ENCODE results near the gene KDM4C.

Gene KDM4C

GRCh38 chr9:7067169-7067568 lies 309.4 kb downstream of the KDM4C start:
- no peak for DNase-seq

- no peak for DNase-seq
Observed at GRCh38 chr9:7071916-7072315, 314.1 kb downstream of the KDM4C start.

GRCh38 chr9:7073706-7074105 lies 315.9 kb downstream of the KDM4C start:
- DNase-seq, result no peak

- DNase-seq, result no peak
Observed at GRCh38 chr9:7075154-7075553, 317.4 kb downstream of the KDM4C start.

- no peak for DNase-seq
Observed at GRCh38 chr9:7079051-7079450, 321.3 kb downstream of the KDM4C start.

GRCh38 chr9:7081065-7081600 lies 323.4 kb downstream of the KDM4C start:
- no peak for DNase-seq

- no peak for DNase-seq
Observed at GRCh38 chr9:7083192-7083591, 325.4 kb downstream of the KDM4C start.

GRCh38 chr9:7085357-7085756 lies 327.6 kb downstream of the KDM4C start:
- no peak for DNase-seq

- DNase-seq, result no peak
Observed at GRCh38 chr9:7086389-7086788, 328.6 kb downstream of the KDM4C start.

- no peak for DNase-seq
Observed at GRCh38 chr9:7088611-7089010, 330.8 kb downstream of the KDM4C start.

- no peak for DNase-seq
Observed at GRCh38 chr9:7089406-7090193, 331.8 kb downstream of the KDM4C start.

- DNase-seq, result no peak
Observed at GRCh38 chr9:7093040-7093439, 335.3 kb downstream of the KDM4C start.

- no peak for DNase-seq
Observed at GRCh38 chr9:7094052-7094451, 336.3 kb downstream of the KDM4C start.

- no peak for DNase-seq
Observed at GRCh38 chr9:7094576-7094975, 336.8 kb downstream of the KDM4C start.

GRCh38 chr9:7095058-7095457 lies 337.3 kb downstream of the KDM4C start:
- DNase-seq, result no peak

GRCh38 chr9:7097040-7097715 lies 339.4 kb downstream of the KDM4C start:
- DNase-seq, result no peak

GRCh38 chr9:7097785-7098752 lies 340.3 kb downstream of the KDM4C start:
- no peak for DNase-seq

- DNase-seq, result no peak
Observed at GRCh38 chr9:7103367-7103766, 345.6 kb downstream of the KDM4C start.

- no peak for DNase-seq
Observed at GRCh38 chr9:7103771-7104170, 346.0 kb downstream of the KDM4C start.

- DNase-seq, result no peak
Observed at GRCh38 chr9:7104625-7105024, 346.9 kb downstream of the KDM4C start.

GRCh38 chr9:7105095-7105494 lies 347.3 kb downstream of the KDM4C start:
- DNase-seq, result no peak

GRCh38 chr9:7108936-7109335 lies 351.2 kb downstream of the KDM4C start:
- DNase-seq, result no peak

GRCh38 chr9:7111413-7111812 lies 353.6 kb downstream of the KDM4C start:
- DNase-seq, result no peak

Data from NCI-H187 (cell line).